PC-3 (cell line): ENCODE measurements around the gene SLC17A7.

Source experiments
- EZH2phosphoT487 ChIP-seq: fragments of 300-600 bp; sonication (generic); IDR thresholded peaks from 2 replicates; pipeline ENCODE4 v1.6.1; 2018; ENCODE audit warnings: mild to moderate bottlenecking, antibody characterized with exemption, low read length, borderline replicate concordance
- TF ChIP-seq, protein P1 (sequence below): fragments of 300-600 bp; sonication (generic); conservative IDR thresholded peaks from 2 replicates; pipeline ENCODE4 v1.5.1; 2017; ENCODE audit warnings: antibody characterized with exemption, low read depth, mild to moderate bottlenecking, low read length

DNA sequence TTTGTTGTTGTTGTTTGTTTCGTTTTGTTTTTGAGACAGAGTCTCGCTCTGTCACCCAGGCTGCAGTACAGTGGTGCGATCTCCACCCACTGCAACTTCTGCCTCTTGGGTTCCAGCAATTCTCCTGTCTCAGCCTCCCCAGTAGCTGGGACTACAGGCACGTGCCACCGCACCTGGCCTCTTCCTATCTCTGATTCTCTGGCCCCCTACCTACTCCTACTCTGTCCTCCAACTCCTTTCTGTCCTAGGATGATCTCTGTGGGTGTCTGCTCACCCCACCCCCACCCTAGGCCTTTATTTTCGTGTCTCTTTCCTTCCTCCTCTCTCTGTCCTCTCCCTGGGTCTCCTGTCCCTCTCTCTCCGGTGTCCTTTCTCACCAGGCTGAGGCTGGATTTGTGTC, 9.1 kb upstream of the SLC17A7 start:
- TF ChIP-seq, protein P1, sequence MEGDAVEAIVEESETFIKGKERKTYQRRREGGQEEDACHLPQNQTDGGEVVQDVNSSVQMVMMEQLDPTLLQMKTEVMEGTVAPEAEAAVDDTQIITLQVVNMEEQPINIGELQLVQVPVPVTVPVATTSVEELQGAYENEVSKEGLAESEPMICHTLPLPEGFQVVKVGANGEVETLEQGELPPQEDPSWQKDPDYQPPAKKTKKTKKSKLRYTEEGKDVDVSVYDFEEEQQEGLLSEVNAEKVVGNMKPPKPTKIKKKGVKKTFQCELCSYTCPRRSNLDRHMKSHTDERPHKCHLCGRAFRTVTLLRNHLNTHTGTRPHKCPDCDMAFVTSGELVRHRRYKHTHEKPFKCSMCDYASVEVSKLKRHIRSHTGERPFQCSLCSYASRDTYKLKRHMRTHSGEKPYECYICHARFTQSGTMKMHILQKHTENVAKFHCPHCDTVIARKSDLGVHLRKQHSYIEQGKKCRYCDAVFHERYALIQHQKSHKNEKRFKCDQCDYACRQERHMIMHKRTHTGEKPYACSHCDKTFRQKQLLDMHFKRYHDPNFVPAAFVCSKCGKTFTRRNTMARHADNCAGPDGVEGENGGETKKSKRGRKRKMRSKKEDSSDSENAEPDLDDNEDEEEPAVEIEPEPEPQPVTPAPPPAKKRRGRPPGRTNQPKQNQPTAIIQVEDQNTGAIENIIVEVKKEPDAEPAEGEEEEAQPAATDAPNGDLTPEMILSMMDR: no peak
- TF ChIP-seq EZH2phosphoT487: no peak
